Rectal smooth muscle tissue (tissue), 1 donor: ENCODE results near the gene USP25.
A peak's percentile ranks its signal among the peaks of the same experiment; 100 is the strongest.

Experiments used
- H3K27ac ChIP-seq: one replicate; pipeline ENCODE4 v1.7.0; 2013; ENCODE audit warnings: low read depth, low read length, inconsistent platforms
- H3K27me3 ChIP-seq: one replicate; pipeline ENCODE4 v1.7.0; 2013; ENCODE audit warnings: low read length; ENCODE audit not compliant: control insufficient read depth, insufficient read depth
- H3K36me3 ChIP-seq: one replicate; pipeline ENCODE4 v1.7.0; 2013; ENCODE audit warnings: low read length; ENCODE audit not compliant: control insufficient read depth, insufficient read depth
- H3K4me1 ChIP-seq: one replicate; pipeline ENCODE4 v1.7.0; 2013; ENCODE audit warnings: low read length; ENCODE audit not compliant: control insufficient read depth, insufficient read depth
- H3K4me3 ChIP-seq: one replicate; pipeline ENCODE4 v1.7.0; 2013; ENCODE audit warnings: low read length
- H3K9ac ChIP-seq: one replicate; pipeline ENCODE4 v1.7.0; 2013; ENCODE audit warnings: low read length

The USP25 gene, protein sequence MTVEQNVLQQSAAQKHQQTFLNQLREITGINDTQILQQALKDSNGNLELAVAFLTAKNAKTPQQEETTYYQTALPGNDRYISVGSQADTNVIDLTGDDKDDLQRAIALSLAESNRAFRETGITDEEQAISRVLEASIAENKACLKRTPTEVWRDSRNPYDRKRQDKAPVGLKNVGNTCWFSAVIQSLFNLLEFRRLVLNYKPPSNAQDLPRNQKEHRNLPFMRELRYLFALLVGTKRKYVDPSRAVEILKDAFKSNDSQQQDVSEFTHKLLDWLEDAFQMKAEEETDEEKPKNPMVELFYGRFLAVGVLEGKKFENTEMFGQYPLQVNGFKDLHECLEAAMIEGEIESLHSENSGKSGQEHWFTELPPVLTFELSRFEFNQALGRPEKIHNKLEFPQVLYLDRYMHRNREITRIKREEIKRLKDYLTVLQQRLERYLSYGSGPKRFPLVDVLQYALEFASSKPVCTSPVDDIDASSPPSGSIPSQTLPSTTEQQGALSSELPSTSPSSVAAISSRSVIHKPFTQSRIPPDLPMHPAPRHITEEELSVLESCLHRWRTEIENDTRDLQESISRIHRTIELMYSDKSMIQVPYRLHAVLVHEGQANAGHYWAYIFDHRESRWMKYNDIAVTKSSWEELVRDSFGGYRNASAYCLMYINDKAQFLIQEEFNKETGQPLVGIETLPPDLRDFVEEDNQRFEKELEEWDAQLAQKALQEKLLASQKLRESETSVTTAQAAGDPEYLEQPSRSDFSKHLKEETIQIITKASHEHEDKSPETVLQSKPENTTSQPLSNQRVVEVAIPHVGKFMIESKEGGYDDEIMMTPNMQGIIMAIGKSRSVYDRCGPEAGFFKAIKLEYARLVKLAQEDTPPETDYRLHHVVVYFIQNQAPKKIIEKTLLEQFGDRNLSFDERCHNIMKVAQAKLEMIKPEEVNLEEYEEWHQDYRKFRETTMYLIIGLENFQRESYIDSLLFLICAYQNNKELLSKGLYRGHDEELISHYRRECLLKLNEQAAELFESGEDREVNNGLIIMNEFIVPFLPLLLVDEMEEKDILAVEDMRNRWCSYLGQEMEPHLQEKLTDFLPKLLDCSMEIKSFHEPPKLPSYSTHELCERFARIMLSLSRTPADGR

DNA sequence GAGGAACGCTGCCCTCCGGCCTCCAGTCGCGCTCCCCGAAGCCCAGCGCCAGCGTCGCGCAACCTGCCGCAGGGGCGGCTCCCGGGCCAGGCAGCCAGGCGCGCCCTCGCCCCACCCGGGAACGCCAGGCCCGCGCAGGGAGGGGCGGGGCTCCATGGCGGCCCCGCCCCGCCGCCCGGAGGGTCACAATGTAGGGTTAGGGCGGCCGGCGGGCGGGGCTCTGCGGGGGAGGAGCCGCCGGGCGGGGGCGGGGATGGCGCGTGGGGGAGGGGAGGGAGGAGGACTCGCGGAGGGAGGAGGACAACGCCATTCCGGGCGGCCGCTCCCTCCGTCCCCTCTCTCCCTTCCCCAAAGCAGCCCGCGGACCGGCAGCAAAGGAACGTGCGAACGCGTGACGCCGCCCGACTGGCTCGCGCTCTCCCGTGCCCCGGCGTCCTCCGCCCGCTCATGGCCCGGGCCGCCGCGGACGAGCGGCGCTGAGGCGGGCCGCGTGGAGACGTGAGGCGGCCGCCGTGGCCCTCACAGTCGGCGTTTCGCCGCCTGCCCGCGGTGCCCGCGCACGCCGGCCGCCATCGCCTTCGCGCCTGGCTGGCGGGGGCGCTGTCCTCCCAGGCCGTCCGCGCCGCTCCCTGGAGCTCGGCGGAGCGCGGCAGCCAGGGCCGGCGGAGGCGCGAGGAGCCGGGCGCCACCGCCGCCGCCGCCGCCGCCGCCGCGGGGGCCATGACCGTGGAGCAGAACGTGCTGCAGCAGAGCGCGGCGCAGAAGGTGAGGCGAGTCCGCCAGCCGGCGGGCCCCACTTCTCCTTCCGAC lies at the start of gene USP25:
TSS of gene USP25 (plus strand) at position 309 of the 810 bp plus-strand sequence. CDS start at position 721, 412 bp downstream.
- H3K27ac ChIP-seq: peak within 1 kb of the TSS; percentile 87
- H3K27me3 ChIP-seq: no peaks in the 10 kb centered on the region
- H3K4me3 ChIP-seq: peak within 1 kb of the TSS; percentile 83
- peak within 1 kb of the TSS; percentile 69 for H3K9ac ChIP-seq
- H3K4me1 ChIP-seq: peaks cover 7% of the 10 kb centered on the region
- H3K36me3 ChIP-seq: no peaks in the 10 kb centered on the region

DNA sequence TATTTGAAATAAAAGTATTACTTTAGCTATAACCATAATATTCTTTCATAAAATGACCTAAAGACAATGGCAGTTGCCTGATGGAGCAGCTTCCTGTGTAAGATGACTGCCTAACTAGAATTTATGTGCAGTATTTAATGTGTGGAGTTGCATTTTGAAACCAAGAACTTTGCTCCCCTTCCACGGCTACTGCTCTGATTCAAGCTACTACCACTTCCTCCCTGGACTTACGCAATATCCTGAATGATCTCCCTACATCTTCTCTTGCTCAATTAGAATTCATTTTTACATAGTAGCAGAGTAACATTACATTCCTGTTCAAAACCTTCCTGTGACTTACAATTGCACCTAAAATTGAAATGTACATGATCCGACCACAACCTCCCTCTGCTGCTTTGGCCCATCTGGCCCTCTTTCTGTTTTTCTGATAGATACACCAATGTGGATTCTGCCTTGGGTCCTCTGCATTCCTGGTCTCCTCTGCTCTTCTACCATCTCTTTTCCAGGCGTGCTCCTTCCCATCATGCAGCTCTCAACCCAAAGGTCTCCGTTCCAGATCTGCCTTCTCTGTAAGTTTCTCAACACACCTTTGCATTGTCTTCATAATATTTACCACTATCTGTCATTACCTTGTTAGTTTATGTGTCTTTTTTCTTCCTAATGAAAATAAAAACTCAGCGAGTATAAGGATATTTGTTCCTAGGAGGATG lies 47.4 kb upstream of the USP25 start:
- Histone ChIP-seq H3K4me3 (no peak overlapping the region), H3K27ac (no peak overlapping the region), H3K9ac (no peak overlapping the region), H3K4me1 (no peaks in the 10 kb centered on the region), H3K27me3 (no peaks in the 10 kb centered on the region), H3K36me3 (no peaks in the 10 kb centered on the region)

DNA sequence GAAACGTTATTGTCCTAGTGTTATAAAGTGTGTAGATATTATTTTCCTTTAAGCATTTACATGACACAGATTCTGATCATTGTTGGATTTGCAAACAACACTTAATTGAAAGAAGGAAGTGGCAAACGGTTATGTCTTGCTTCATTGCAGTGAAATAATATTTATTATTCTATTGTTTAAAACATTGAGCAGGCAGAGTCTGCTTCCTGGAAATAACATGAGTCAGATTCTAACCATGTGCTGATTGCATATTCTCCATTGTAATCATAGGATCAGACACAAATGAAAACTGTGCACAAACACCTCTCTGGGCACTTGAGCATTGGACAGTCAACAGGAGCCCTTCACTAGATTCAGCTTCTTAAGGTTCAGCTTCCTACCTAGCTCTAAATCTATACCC lies 46.8 kb upstream of the USP25 start:
- no peaks in the 10 kb centered on the region for H3K27me3 ChIP-seq
- no peak overlapping the region for H3K27ac ChIP-seq
- H3K4me3 ChIP-seq: no peak overlapping the region
- H3K9ac ChIP-seq: no peak overlapping the region
- no peaks in the 10 kb centered on the region for H3K4me1 ChIP-seq
- no peaks in the 10 kb centered on the region for H3K36me3 ChIP-seq

DNA sequence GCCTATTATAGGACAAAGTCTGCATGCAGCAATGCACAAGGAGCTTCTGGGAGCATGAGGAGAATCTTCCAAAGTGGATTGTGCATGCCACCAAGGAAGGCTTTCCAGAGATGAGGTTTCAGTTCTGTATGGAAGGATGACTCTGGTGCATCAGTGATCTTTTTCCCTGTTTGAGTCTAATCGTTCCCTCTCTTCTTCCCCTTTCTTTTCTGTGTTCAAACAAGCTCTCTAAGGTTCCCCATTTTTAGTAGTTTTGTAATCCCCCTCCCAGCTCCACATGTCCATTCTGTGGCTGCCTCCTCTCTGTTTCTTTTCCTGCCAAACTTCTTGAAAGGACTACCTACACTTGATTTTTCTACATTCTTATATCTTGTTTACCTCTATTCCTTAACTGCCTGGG lies 43.3 kb upstream of the USP25 start:
- no peak overlapping the region for H3K9ac ChIP-seq
- no peak overlapping the region for H3K4me3 ChIP-seq
- H3K27me3 ChIP-seq: no peaks in the 10 kb centered on the region
- no peaks in the 10 kb centered on the region for H3K36me3 ChIP-seq
- H3K27ac ChIP-seq: no peak overlapping the region
- H3K4me1 ChIP-seq: no peaks in the 10 kb centered on the region

DNA sequence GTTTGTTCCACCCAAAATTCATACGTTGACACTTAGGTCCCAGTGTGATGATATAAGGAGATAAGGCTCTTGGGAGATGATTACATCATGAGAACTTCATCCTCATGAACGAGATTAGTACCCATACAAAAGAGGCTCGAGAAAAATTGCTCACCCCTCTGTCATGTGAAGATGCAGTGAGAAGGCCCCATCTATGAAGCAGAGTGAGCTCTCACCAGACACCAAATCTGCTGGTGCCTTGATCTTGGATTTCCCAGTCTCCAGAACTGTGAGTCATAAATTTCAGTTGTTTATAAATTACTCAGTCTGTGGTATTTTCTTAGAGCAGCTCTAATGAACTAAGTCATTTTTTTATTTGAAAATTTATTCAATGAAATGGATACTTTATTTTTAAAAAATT lies 42.6 kb upstream of the USP25 start:
- Histone ChIP-seq H3K36me3 (no peaks in the 10 kb centered on the region), H3K4me3 (no peak overlapping the region), H3K27ac (no peak overlapping the region), H3K4me1 (no peaks in the 10 kb centered on the region), H3K9ac (no peak overlapping the region), H3K27me3 (no peaks in the 10 kb centered on the region)

DNA sequence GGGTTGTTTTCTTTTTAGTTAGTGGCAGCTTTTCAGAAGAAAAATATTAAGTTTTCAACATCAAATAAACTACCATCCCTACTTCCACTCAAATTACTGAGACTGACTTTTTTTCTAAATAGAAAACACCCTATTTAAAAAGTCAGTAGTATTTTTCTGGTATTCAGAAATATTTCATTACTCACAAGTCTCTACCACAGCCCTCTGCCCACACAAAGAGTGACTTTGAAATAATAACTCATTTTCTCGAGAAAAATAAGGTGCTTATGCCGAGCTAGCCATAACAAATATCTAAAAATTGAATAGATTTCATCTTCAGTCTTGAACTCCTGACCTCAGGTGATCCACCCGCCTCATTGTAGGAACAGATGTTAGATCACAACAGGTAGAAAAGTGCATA lies 41.8 kb upstream of the USP25 start:
- Histone ChIP-seq H3K36me3 (no peaks in the 10 kb centered on the region), H3K4me3 (no peak overlapping the region), H3K4me1 (no peaks in the 10 kb centered on the region), H3K27me3 (no peaks in the 10 kb centered on the region), H3K9ac (no peak overlapping the region), H3K27ac (no peak overlapping the region)

DNA sequence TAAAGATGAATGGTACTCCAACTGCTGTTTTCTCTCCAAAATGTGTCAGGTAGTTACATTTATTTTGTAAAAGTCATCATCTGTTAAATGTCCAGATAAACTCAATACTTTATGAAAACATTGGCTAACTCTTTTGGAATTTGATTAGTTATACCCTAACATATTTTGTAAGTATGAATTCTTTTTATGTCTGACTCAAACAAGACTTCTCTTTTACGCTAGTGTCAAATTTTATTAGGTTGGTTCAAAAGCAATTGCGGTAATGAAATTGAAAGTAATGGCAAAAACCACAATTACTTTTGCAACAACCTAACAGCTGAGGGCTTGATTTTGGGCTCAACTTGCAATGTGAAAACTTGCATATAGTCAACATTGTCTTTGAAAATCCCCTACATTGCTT lies 41.0 kb upstream of the USP25 start:
- no peak overlapping the region for H3K4me3 ChIP-seq
- no peak overlapping the region for H3K9ac ChIP-seq
- no peaks in the 10 kb centered on the region for H3K27me3 ChIP-seq
- no peaks in the 10 kb centered on the region for H3K4me1 ChIP-seq
- H3K36me3 ChIP-seq: no peaks in the 10 kb centered on the region
- H3K27ac ChIP-seq: no peak overlapping the region

DNA sequence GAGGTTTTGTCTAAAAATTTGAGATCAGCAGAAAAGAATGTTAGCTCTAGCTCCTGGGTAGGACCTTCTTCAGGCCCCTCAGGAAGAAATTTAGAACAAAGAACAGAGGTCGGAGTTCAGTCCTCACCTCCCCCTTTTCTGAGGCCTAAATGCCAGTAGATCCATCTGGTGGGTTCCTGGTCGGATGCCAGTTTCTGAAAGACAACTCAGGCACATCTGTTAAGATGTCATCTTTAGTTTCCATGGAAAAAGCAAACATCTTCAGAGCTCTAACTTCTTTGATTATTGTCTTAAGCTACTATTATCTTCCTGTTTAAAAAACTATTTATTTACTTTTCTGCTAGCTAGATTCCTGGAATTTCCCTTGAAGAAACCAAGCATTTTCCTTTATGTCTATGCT lies 37.1 kb upstream of the USP25 start:
- Histone ChIP-seq H3K27ac (no peak overlapping the region), H3K27me3 (no peaks in the 10 kb centered on the region), H3K4me3 (no peak overlapping the region), H3K4me1 (no peaks in the 10 kb centered on the region), H3K36me3 (no peaks in the 10 kb centered on the region), H3K9ac (no peak overlapping the region)

DNA sequence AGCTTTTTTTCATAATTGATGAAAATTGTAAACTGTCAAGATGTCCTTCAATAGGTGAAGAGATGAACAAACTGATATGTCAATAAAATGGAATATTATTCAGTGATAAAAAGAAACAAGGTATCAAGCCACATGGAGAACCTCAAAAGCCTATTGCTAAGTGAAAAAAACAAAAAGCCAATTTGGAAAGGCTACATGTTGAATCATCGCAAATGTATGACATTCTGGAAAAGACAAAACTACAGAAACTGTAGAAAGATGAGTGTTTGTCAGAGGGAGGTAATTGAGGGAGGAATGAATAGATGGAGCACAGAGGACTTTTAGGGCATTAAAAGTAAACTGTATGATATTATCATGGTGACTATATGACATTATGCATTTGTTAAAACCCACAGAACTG lies 34.5 kb upstream of the USP25 start:
- Histone ChIP-seq H3K27ac (no peak overlapping the region), H3K36me3 (no peaks in the 10 kb centered on the region), H3K9ac (no peak overlapping the region)

DNA sequence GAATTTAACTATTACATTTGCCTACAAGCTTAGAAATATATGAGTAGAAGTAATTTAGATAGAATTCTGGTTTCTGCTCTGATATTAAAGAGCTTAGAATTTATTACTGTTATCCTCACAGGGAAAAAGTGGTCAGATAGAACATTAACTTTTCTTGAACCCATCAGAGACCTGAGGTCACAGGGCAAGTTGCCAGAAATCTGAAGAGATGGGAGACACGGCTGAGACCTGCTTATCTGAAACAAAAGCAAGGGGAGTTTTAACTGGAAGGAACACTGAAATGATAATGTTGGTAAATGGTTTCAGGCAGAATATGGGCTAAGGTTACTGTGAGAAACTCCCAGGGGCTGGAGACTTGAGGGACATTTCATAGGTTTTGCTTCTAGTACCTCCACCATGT lies 28.0 kb upstream of the USP25 start:
- H3K9ac ChIP-seq: no peak overlapping the region
- no peak overlapping the region for H3K4me3 ChIP-seq
- no peaks in the 10 kb centered on the region for H3K27me3 ChIP-seq
- no peak overlapping the region for H3K27ac ChIP-seq
- H3K36me3 ChIP-seq: no peaks in the 10 kb centered on the region
- H3K4me1 ChIP-seq: no peaks in the 10 kb centered on the region

More for the DNA sequence above, 34.5 kb upstream of the USP25 start:
- Histone ChIP-seq H3K4me1 (no peaks in the 10 kb centered on the region), H3K4me3 (no peak overlapping the region), H3K27me3 (no peaks in the 10 kb centered on the region)

DNA sequence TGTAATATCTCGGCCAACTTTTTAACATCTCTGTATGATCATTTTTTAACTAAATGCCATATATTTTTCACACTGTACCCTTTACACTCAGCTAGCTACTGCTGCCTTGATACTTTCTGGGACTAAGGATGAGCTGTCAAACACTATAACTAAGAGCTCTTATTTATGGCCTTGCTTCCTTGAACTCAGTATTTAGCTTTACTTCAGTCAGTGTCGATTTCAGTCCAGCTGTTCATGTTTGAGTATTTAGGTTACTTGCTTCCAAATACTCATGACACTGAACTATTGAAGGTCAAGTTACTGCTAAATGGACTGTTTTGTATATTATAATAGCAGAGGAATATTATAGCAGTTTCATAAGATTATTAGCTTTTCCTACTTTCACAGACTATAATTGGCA lies 25.9 kb upstream of the USP25 start:
- H3K9ac ChIP-seq: no peak overlapping the region
- H3K4me1 ChIP-seq: no peaks in the 10 kb centered on the region
- H3K4me3 ChIP-seq: no peak overlapping the region
- H3K27ac ChIP-seq: no peak overlapping the region
- no peaks in the 10 kb centered on the region for H3K36me3 ChIP-seq
- H3K27me3 ChIP-seq: no peaks in the 10 kb centered on the region
